ENCODE measurements around the gene UBXN7.
A peak's percentile ranks its signal among the peaks of the same experiment; 100 is the strongest.

Gene UBXN7

DNA sequence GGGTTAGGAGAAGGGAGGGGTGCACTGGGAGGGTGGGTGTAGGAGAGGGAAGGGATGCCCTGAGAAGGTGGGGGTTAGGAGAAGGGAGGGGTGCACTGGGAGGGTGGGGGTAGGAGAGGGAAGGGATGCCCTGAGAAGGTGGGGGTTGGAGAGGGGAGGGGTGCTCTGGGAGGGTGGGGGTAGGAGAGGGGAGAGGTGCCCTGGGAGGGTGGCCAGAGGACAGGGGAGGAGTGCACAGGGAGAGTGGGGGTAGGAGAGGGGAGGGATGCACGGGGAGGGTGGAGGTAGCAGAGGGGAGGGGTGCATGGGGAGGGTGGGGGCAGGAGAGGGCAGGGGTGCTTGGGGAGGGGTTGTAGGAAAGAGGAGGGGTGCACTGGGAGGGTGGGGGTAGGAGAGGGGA, 97.2 kb downstream of the UBXN7 start:
- TF ChIP-seq RARB (CRISPR knock-in tag; IDR thresholded peaks at IDR 0.05) (no peak), ZC3H10 (CRISPR knock-in tag; IDR thresholded peaks at IDR 0.05) (no peak), BACH2 (CRISPR knock-in tag; IDR thresholded peaks at IDR 0.05; ENCODE audit: borderline replicate concordance) (no peak)
- TF ChIP-seq, protein P1, sequence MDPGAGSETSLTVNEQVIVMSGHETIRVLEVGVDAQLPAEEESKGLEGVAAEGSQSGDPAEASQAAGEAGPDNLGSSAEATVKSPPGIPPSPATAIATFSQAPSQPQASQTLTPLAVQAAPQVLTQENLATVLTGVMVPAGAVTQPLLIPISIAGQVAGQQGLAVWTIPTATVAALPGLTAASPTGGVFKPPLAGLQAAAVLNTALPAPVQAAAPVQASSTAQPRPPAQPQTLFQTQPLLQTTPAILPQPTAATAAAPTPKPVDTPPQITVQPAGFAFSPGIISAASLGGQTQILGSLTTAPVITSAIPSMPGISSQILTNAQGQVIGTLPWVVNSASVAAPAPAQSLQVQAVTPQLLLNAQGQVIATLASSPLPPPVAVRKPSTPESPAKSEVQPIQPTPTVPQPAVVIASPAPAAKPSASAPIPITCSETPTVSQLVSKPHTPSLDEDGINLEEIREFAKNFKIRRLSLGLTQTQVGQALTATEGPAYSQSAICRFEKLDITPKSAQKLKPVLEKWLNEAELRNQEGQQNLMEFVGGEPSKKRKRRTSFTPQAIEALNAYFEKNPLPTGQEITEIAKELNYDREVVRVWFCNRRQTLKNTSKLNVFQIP (CRISPR knock-in tag; IDR thresholded peaks at IDR 0.05; ENCODE audit: borderline replicate concordance, low read depth): no peak
- no peak for ATAC-seq

DNA sequence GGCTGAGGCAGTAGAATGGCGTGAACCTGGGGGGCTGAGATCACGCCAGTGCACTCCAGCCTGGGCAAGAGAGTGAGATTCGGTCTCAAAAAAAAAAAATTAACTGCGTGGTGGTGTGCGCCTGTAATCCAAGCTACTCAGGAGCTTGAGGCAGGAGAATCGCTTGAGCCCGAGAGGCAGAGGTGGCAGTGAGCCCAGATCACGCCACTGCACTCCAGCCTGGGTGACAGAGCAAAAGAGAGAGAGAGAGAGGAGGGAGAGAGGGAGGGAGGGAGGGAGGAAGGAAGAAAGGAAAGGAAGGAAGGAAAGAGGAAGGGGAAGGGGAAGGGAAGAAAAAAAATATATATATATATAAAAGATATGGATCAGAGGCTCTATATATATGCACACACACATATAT, 100.1 kb downstream of the UBXN7 start:
- no peak for ATAC-seq
- TF ChIP-seq ZNF565 (CRISPR knock-in tag; conservative IDR thresholded peaks at IDR 0.05; ENCODE audit: low read depth): no peak
- TF ChIP-seq SNAI2 (CRISPR knock-in tag; IDR thresholded peaks at IDR 0.05): no peak
- TF ChIP-seq ISL1 (CRISPR knock-in tag; IDR thresholded peaks at IDR 0.05): no peak
- TF ChIP-seq OSR1 (CRISPR knock-in tag; IDR thresholded peaks at IDR 0.05): no peak
- no peak for TF ChIP-seq ZNF8 (CRISPR knock-in tag; IDR thresholded peaks at IDR 0.05)
- TF ChIP-seq TOX (CRISPR knock-in tag; IDR thresholded peaks at IDR 0.05; ENCODE audit: borderline replicate concordance): no peak
- no peak for TF ChIP-seq RARB (CRISPR knock-in tag; IDR thresholded peaks at IDR 0.05)
- no peak for TF ChIP-seq ESRRG (CRISPR knock-in tag; IDR thresholded peaks at IDR 0.05)
- TF ChIP-seq, protein P2, sequence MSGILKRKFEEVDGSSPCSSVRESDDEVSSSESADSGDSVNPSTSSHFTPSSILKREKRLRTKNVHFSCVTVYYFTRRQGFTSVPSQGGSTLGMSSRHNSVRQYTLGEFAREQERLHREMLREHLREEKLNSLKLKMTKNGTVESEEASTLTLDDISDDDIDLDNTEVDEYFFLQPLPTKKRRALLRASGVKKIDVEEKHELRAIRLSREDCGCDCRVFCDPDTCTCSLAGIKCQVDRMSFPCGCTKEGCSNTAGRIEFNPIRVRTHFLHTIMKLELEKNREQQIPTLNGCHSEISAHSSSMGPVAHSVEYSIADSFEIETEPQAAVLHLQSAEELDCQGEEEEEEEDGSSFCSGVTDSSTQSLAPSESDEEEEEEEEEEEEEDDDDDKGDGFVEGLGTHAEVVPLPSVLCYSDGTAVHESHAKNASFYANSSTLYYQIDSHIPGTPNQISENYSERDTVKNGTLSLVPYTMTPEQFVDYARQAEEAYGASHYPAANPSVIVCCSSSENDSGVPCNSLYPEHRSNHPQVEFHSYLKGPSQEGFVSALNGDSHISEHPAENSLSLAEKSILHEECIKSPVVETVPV (CRISPR knock-in tag; IDR thresholded peaks at IDR 0.05): no peak
- TF ChIP-seq TCF4 (CRISPR knock-in tag; IDR thresholded peaks at IDR 0.05; ENCODE audit: borderline replicate concordance): no peak
- no peak for TF ChIP-seq BACH2 (CRISPR knock-in tag; IDR thresholded peaks at IDR 0.05; ENCODE audit: borderline replicate concordance)
- TF ChIP-seq CSDC2 (CRISPR knock-in tag; IDR thresholded peaks at IDR 0.05): no peak
- TF ChIP-seq ZFP3 (CRISPR knock-in tag; IDR thresholded peaks at IDR 0.05): no peak
- TF ChIP-seq, protein P3, sequence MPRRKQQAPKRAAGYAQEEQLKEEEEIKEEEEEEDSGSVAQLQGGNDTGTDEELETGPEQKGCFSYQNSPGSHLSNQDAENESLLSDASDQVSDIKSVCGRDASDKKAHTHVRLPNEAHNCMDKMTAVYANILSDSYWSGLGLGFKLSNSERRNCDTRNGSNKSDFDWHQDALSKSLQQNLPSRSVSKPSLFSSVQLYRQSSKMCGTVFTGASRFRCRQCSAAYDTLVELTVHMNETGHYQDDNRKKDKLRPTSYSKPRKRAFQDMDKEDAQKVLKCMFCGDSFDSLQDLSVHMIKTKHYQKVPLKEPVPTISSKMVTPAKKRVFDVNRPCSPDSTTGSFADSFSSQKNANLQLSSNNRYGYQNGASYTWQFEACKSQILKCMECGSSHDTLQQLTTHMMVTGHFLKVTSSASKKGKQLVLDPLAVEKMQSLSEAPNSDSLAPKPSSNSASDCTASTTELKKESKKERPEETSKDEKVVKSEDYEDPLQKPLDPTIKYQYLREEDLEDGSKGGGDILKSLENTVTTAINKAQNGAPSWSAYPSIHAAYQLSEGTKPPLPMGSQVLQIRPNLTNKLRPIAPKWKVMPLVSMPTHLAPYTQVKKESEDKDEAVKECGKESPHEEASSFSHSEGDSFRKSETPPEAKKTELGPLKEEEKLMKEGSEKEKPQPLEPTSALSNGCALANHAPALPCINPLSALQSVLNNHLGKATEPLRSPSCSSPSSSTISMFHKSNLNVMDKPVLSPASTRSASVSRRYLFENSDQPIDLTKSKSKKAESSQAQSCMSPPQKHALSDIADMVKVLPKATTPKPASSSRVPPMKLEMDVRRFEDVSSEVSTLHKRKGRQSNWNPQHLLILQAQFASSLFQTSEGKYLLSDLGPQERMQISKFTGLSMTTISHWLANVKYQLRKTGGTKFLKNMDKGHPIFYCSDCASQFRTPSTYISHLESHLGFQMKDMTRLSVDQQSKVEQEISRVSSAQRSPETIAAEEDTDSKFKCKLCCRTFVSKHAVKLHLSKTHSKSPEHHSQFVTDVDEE (CRISPR knock-in tag; IDR thresholded peaks at IDR 0.05): no peak
- TF ChIP-seq PPARA (CRISPR knock-in tag; IDR thresholded peaks at IDR 0.05; ENCODE audit: borderline replicate concordance): no peak
- TF ChIP-seq ARNTL (CRISPR knock-in tag; IDR thresholded peaks at IDR 0.05; ENCODE audit: borderline replicate concordance, low read depth): no peak
- no peak for TF ChIP-seq GLIS3 (CRISPR knock-in tag; IDR thresholded peaks at IDR 0.05)

DNA sequence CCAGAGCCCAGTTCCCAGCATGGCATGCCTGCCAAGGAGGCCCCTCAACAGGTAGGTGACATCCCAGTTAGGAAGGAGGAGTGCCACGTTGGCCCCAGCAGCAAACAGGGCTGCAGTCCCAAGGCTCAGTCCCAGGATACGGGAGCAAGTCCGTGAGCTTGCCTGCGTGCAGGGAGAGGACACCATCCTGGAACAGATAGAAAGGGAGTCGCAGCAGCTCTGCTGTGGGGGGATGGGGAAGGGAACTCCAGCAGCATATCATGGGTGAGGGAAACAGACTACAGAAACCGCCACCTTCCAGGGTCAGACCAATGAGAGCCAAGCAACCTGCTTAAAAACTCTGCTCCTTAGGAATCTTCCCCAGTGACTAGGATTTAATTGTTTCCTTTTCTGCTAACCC, 104.8 kb downstream of the UBXN7 start:
- ATAC-seq: peak; percentile 27; the same call in 1 of the 3 replicates
- TF ChIP-seq TOX (CRISPR knock-in tag; IDR thresholded peaks at IDR 0.05; ENCODE audit: borderline replicate concordance) (no peak), ZNF8 (CRISPR knock-in tag; IDR thresholded peaks at IDR 0.05) (no peak), SNAI2 (CRISPR knock-in tag; IDR thresholded peaks at IDR 0.05) (no peak), BACH2 (CRISPR knock-in tag; IDR thresholded peaks at IDR 0.05; ENCODE audit: borderline replicate concordance) (no peak), ZC3H10 (CRISPR knock-in tag; IDR thresholded peaks at IDR 0.05) (no peak), OSR1 (CRISPR knock-in tag; IDR thresholded peaks at IDR 0.05) (no peak), RARB (CRISPR knock-in tag; IDR thresholded peaks at IDR 0.05) (no peak), ARNTL (CRISPR knock-in tag; IDR thresholded peaks at IDR 0.05; ENCODE audit: borderline replicate concordance, low read depth) (no peak), ISL1 (CRISPR knock-in tag; IDR thresholded peaks at IDR 0.05) (no peak), ZNF70 (CRISPR knock-in tag; IDR thresholded peaks at IDR 0.05) (no peak), ZFP30 (CRISPR knock-in tag; IDR thresholded peaks at IDR 0.05) (no peak), TCF4 (CRISPR knock-in tag; IDR thresholded peaks at IDR 0.05; ENCODE audit: borderline replicate concordance) (no peak), ZFP3 (CRISPR knock-in tag; IDR thresholded peaks at IDR 0.05) (no peak), GLIS3 (CRISPR knock-in tag; IDR thresholded peaks at IDR 0.05) (no peak), CSDC2 (CRISPR knock-in tag; IDR thresholded peaks at IDR 0.05) (no peak), ZNF565 (CRISPR knock-in tag; conservative IDR thresholded peaks at IDR 0.05; ENCODE audit: low read depth) (no peak), PPARA (CRISPR knock-in tag; IDR thresholded peaks at IDR 0.05; ENCODE audit: borderline replicate concordance) (no peak)
- TF ChIP-seq, protein P4, sequence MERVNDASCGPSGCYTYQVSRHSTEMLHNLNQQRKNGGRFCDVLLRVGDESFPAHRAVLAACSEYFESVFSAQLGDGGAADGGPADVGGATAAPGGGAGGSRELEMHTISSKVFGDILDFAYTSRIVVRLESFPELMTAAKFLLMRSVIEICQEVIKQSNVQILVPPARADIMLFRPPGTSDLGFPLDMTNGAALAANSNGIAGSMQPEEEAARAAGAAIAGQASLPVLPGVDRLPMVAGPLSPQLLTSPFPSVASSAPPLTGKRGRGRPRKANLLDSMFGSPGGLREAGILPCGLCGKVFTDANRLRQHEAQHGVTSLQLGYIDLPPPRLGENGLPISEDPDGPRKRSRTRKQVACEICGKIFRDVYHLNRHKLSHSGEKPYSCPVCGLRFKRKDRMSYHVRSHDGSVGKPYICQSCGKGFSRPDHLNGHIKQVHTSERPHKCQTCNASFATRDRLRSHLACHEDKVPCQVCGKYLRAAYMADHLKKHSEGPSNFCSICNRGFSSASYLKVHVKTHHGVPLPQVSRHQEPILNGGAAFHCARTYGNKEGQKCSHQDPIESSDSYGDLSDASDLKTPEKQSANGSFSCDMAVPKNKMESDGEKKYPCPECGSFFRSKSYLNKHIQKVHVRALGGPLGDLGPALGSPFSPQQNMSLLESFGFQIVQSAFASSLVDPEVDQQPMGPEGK (CRISPR knock-in tag; IDR thresholded peaks at IDR 0.05; ENCODE audit: borderline replicate concordance): no peak
- TF ChIP-seq, protein P5, sequence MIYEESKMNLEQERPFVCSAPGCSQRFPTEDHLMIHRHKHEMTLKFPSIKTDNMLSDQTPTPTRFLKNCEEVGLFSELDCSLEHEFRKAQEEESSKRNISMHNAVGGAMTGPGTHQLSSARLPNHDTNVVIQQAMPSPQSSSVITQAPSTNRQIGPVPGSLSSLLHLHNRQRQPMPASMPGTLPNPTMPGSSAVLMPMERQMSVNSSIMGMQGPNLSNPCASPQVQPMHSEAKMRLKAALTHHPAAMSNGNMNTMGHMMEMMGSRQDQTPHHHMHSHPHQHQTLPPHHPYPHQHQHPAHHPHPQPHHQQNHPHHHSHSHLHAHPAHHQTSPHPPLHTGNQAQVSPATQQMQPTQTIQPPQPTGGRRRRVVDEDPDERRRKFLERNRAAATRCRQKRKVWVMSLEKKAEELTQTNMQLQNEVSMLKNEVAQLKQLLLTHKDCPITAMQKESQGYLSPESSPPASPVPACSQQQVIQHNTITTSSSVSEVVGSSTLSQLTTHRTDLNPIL (CRISPR knock-in tag; IDR thresholded peaks at IDR 0.05; ENCODE audit: low read depth): no peak
- TF ChIP-seq, protein P3 (CRISPR knock-in tag; IDR thresholded peaks at IDR 0.05): no peak

All from SK-N-SH treated with all-trans-retinoic acid at 6 μM for 48 hours (cell line).